ENCODE data around the gene ISL1. TPM values are rescaled to one million over a fixed set of nuclear protein-coding genes. Genes with fewer than 3 reads are reported as not detected.

Gene ISL1
- total RNA-seq, 1 donor from 2014 or later: not detected

DNA sequence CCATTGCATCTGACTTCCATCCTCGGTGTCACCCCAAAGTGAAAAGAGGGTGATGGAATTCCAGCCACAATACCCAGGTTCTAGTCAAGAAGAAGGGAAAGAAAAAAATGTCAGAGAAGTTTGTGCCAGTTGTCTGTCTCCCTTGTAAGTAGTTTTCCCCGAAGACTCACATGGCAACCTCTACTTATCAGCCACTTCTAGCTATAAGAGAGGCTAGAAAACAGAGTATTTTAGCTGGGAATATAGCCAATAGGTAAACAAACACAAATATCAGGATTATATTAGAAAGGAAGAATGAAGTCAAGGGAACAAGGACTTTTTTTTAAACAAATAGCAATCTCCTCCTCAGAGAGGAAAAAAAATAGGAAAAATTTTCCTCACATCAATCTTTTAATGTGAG, 12.2 kb upstream of the ISL1 start:
- Histone ChIP-seq H3K27me3 (ENCODE audit: low read depth) (peaks cover 72% of the 10 kb centered on the region), H3K4me1 (no peaks in the 10 kb centered on the region), H3K36me3 (no peaks in the 10 kb centered on the region), H3K4me3 (no peak overlapping the region), H3K27ac (replicated peaks) (no peak overlapping the region), H3K9me3 (replicated peaks) (no peaks in the 10 kb centered on the region)
- intact Hi-C loops (cut with micrococcal nuclease): no loop called here
- TF ChIP-seq, protein P1, sequence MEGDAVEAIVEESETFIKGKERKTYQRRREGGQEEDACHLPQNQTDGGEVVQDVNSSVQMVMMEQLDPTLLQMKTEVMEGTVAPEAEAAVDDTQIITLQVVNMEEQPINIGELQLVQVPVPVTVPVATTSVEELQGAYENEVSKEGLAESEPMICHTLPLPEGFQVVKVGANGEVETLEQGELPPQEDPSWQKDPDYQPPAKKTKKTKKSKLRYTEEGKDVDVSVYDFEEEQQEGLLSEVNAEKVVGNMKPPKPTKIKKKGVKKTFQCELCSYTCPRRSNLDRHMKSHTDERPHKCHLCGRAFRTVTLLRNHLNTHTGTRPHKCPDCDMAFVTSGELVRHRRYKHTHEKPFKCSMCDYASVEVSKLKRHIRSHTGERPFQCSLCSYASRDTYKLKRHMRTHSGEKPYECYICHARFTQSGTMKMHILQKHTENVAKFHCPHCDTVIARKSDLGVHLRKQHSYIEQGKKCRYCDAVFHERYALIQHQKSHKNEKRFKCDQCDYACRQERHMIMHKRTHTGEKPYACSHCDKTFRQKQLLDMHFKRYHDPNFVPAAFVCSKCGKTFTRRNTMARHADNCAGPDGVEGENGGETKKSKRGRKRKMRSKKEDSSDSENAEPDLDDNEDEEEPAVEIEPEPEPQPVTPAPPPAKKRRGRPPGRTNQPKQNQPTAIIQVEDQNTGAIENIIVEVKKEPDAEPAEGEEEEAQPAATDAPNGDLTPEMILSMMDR (IDR thresholded peaks at IDR 0.05; ENCODE audit: borderline replicate concordance): no peak
- DNase-seq: no peak

GRCh38 chr5:51373880-51374523, 9.2 kb upstream of the ISL1 start:
- peaks cover 8% of the 10 kb centered on the region for H3K4me1 ChIP-seq
- H3K27me3 ChIP-seq (ENCODE audit: low read depth): peaks cover 83% of the 10 kb centered on the region
- no peaks in the 10 kb centered on the region for H3K36me3 ChIP-seq
- TF ChIP-seq, protein P1 (IDR thresholded peaks at IDR 0.05; ENCODE audit: borderline replicate concordance): no peak
- no peaks in the 10 kb centered on the region for H3K9me3 ChIP-seq (replicated peaks)
- intact Hi-C loops (cut with micrococcal nuclease): no loop called here
- H3K4me3 ChIP-seq: no peak overlapping the region
- DNase-seq: no peak
- H3K27ac ChIP-seq (replicated peaks): no peak overlapping the region

- Histone ChIP-seq H3K4me1 (peaks cover 12% of the 10 kb centered on the region), H3K27ac (replicated peaks) (no peak overlapping the region), H3K4me3 (no peak overlapping the region), H3K36me3 (no peaks in the 10 kb centered on the region), H3K9me3 (replicated peaks) (no peaks in the 10 kb centered on the region), H3K27me3 (ENCODE audit: low read depth) (peaks cover 85% of the 10 kb centered on the region)
- intact Hi-C loops (cut with micrococcal nuclease): no loop called here
- no peak for DNase-seq
- TF ChIP-seq, protein P1 (IDR thresholded peaks at IDR 0.05; ENCODE audit: borderline replicate concordance): no peak
These were observed 8.2 kb upstream of the ISL1 start for GRCh38 chr5:51375084-51375483.

GRCh38 chr5:51376509-51376908, 6.7 kb upstream of the ISL1 start:
- Histone ChIP-seq H3K4me3 (no peak overlapping the region), H3K36me3 (no peaks in the 10 kb centered on the region), H3K4me1 (peaks cover 12% of the 10 kb centered on the region), H3K27me3 (ENCODE audit: low read depth) (peaks cover 88% of the 10 kb centered on the region), H3K27ac (replicated peaks) (no peak overlapping the region), H3K9me3 (replicated peaks) (no peaks in the 10 kb centered on the region)
- intact Hi-C loops (cut with micrococcal nuclease): no loop called here
- DNase-seq: no peak
- TF ChIP-seq, protein P1 (IDR thresholded peaks at IDR 0.05; ENCODE audit: borderline replicate concordance): no peak

- H3K9me3 ChIP-seq (replicated peaks): no peaks in the 10 kb centered on the region
- intact Hi-C loops (cut with micrococcal nuclease): no loop called here
- H3K4me3 ChIP-seq: no peak overlapping the region
- no peaks in the 10 kb centered on the region for H3K36me3 ChIP-seq
- peaks cover 13% of the 10 kb centered on the region for H3K4me1 ChIP-seq
- peaks cover 97% of the 10 kb centered on the region for H3K27me3 ChIP-seq (ENCODE audit: low read depth)
- TF ChIP-seq, protein P1 (IDR thresholded peaks at IDR 0.05; ENCODE audit: borderline replicate concordance): no peak
- H3K27ac ChIP-seq (replicated peaks): no peak overlapping the region
- DNase-seq: no peak
These were observed 5.8 kb upstream of the ISL1 start for GRCh38 chr5:51377151-51378060.

Data from left ventricle myocardium inferior (tissue), 1 donor.